Measurements from ENCODE around the gene DDX51. TPM values are rescaled to one million over a fixed set of nuclear protein-coding genes. Genes with fewer than 3 reads are reported as not detected.

Gene DDX51
- total RNA-seq, 1 donor from 2014 or later, result 10.2 TPM

- TF ChIP-seq EZH2 (IDR thresholded peaks at IDR 0.05; ENCODE audit: insufficient read depth, low read length), result no peak
- TF ChIP-seq, protein P1, sequence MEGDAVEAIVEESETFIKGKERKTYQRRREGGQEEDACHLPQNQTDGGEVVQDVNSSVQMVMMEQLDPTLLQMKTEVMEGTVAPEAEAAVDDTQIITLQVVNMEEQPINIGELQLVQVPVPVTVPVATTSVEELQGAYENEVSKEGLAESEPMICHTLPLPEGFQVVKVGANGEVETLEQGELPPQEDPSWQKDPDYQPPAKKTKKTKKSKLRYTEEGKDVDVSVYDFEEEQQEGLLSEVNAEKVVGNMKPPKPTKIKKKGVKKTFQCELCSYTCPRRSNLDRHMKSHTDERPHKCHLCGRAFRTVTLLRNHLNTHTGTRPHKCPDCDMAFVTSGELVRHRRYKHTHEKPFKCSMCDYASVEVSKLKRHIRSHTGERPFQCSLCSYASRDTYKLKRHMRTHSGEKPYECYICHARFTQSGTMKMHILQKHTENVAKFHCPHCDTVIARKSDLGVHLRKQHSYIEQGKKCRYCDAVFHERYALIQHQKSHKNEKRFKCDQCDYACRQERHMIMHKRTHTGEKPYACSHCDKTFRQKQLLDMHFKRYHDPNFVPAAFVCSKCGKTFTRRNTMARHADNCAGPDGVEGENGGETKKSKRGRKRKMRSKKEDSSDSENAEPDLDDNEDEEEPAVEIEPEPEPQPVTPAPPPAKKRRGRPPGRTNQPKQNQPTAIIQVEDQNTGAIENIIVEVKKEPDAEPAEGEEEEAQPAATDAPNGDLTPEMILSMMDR (IDR thresholded peaks at IDR 0.05; ENCODE audit: insufficient read depth, low read depth, low read length), result no peak
- Histone ChIP-seq H3K4me1 (ENCODE audit: insufficient read depth, low read length) (no peaks in the 10 kb centered on the region), H3K27ac (ENCODE audit: low read depth, low read length) (no peak overlapping the region), H3K27me3 (ENCODE audit: insufficient read depth, low read length) (no peaks in the 10 kb centered on the region), H2AFZ (ENCODE audit: low read depth, low read length) (no peak overlapping the region), H3K9me3 (ENCODE audit: insufficient read depth, low read depth, low read length) (no peaks in the 10 kb centered on the region), H3K4me3 (ENCODE audit: insufficient read depth, low read depth, low read length) (no peak overlapping the region), H4K20me1 (ENCODE audit: insufficient read depth, low read length) (peaks cover 59% of the 10 kb centered on the region), H3K4me2 (ENCODE audit: low read length) (no peak overlapping the region), H3K79me2 (ENCODE audit: insufficient read depth, low read length) (peaks cover 16% of the 10 kb centered on the region), H3K36me3 (ENCODE audit: insufficient read depth, low read length) (no peaks in the 10 kb centered on the region), H3K9ac (ENCODE audit: low read length) (no peak overlapping the region)
- Mint-ChIP-seq H3K27me3 (ENCODE audit: low read depth, unreplicated experiment) (no peaks in the 10 kb centered on the region), H3K36me3 (ENCODE audit: low read depth, unreplicated experiment) (peaks cover 21% of the 10 kb centered on the region), H3K9me3 (ENCODE audit: unreplicated experiment) (peaks cover 2% of the 10 kb centered on the region), H3K4me3 (ENCODE audit: unreplicated experiment) (no peak overlapping the region), H3K4me1 (ENCODE audit: low read depth, unreplicated experiment) (no peaks in the 10 kb centered on the region), H3K27ac (ENCODE audit: unreplicated experiment) (no peak overlapping the region)
- DNase-seq (ENCODE audit: low read depth) (no peak), FAIRE-seq (no peak)
These were observed 44.4 kb downstream of the DDX51 start for GRCh38 chr12:132099739-132100138.

DNA sequence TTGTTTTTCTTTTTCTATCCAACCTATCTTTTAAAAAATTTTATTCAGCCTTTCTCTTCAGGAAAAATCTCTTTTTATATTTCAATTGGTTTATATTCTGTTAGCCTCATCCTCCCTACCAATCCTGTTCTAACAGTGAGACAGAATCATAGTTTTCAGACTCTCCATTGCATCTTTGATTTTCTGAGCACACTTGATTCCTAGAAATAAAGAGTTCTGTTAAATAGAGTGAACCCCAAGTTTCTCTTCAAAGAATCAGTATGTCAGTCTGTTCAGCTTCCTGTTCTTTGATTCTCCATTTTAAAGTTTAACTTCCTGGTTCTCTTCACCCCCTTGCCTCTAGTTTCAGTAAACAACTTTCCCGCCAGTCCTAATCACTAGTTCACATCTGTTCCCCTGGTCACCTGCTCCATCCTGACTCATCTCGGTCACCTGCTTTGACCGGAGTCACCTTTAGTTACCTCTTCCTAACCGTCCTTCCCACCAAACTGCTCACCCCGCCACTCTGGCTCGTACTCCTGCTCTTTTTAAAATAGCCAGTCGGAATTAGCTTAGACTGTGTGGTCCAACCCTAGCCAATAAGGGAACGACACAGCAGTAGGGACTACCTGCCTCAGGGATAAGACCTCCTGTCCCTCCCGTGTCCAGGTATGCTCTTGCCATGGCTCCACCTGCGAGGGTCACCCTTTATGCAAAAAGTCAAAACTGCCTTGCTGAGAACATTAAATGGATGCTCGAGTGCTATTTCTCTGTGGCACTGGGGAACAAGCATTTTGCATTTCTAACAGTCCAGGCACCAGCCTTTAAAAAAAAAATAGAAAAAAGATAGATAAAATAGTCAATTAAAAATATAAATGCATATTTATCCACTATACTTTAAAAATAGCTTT, 48.4 kb downstream of the DDX51 start:
- no peak overlapping the region for H3K4me2 ChIP-seq (ENCODE audit: low read length)
- no peak for DNase-seq (ENCODE audit: low read depth)
- TF ChIP-seq, protein P1 (IDR thresholded peaks at IDR 0.05; ENCODE audit: insufficient read depth, low read depth, low read length), result no peak
- TF ChIP-seq EZH2 (IDR thresholded peaks at IDR 0.05; ENCODE audit: insufficient read depth, low read length), result no peak

More for the DNA sequence above, 48.4 kb downstream of the DDX51 start:
- peaks cover 20% of the 10 kb centered on the region for H3K36me3 Mint-ChIP-seq (ENCODE audit: low read depth, unreplicated experiment)
- no peak for FAIRE-seq
- H4K20me1 ChIP-seq (ENCODE audit: insufficient read depth, low read length), result peaks cover 53% of the 10 kb centered on the region
- no peaks in the 10 kb centered on the region for H3K27me3 Mint-ChIP-seq (ENCODE audit: low read depth, unreplicated experiment)
- H3K9me3 ChIP-seq (ENCODE audit: insufficient read depth, low read depth, low read length), result no peaks in the 10 kb centered on the region
- no peaks in the 10 kb centered on the region for H3K27me3 ChIP-seq (ENCODE audit: insufficient read depth, low read length)
- no peak overlapping the region for H3K27ac ChIP-seq (ENCODE audit: low read depth, low read length)
- H3K9me3 Mint-ChIP-seq (ENCODE audit: unreplicated experiment), result peaks cover 2% of the 10 kb centered on the region
- H2AFZ ChIP-seq (ENCODE audit: low read depth, low read length), result no peak overlapping the region
- no peak overlapping the region for H3K9ac ChIP-seq (ENCODE audit: low read length)
- no peaks in the 10 kb centered on the region for H3K4me1 Mint-ChIP-seq (ENCODE audit: low read depth, unreplicated experiment)
- no peaks in the 10 kb centered on the region for H3K4me1 ChIP-seq (ENCODE audit: insufficient read depth, low read length)
- peaks cover 6% of the 10 kb centered on the region for H3K36me3 ChIP-seq (ENCODE audit: insufficient read depth, low read length)
- no peak overlapping the region for H3K4me3 Mint-ChIP-seq (ENCODE audit: unreplicated experiment)
- H3K27ac Mint-ChIP-seq (ENCODE audit: unreplicated experiment), result no peak overlapping the region
- peaks cover 27% of the 10 kb centered on the region for H3K79me2 ChIP-seq (ENCODE audit: insufficient read depth, low read length)
- H3K4me3 ChIP-seq (ENCODE audit: insufficient read depth, low read depth, low read length), result no peak overlapping the region

All from astrocyte (in vitro differentiated cells and primary cell).